ENCODE measurements around the gene GLIS1.

- TF ChIP-seq EZH2 (IDR thresholded peaks at IDR 0.05) (no peak), POLR2AphosphoS5 (IDR thresholded peaks at IDR 0.05; ENCODE audit: borderline replicate concordance, low read depth, low read length) (no peak), FOXP2 (optimal IDR thresholded peaks at IDR 0.05; ENCODE audit: control extremely low read depth, extremely low read length, insufficient read depth) (no peak)
These were observed 12.9 kb downstream of the GLIS1 start for GRCh38 chr1:53726009-53726600.

Measured in SK-N-MC (cell line).